ENCODE data around the gene PCED1B. TPM values are rescaled to one million over a fixed set of nuclear protein-coding genes. Genes with fewer than 3 reads are reported as not detected.

Gene PCED1B
- total and polyA plus RNA-seq, 2 donors (not counting 1 experiment from before 2014, with no cell fraction given), result 0.33 to 0.83 TPM

DNA sequence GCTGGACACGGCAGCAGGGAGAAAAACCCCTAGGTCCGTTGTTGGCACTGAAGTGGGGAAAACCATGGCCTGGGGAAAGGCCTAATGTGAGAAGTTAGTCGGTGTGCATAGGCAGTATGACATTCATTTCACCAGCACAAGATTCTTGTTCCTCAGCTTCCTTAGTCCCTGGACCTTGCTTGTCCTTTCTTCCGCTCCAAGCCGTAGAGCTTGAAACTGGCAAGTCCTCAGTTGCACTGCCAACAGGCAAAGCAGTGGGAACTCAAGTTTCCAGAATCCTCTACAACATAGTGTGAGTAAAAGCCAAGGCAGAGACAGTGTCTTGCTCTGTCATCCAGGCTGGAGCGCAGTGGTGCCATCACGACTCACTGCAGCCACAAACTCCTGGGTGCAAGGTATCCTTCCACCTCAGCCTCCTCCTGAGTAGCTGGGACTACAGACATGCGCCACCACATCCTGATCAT, 138.8 kb downstream of the PCED1B start:
- H3K79me2 ChIP-seq (ENCODE audit: control insufficient read depth, insufficient read depth, low read length), result no peaks in the 10 kb centered on the region
- no peaks in the 10 kb centered on the region for H3K9me3 ChIP-seq (ENCODE audit: control insufficient read depth, insufficient read depth, low read depth, low read length)
- H3K36me3 ChIP-seq (ENCODE audit: control insufficient read depth, insufficient read depth, low read length), result no peaks in the 10 kb centered on the region
- H3K27me3 ChIP-seq (ENCODE audit: control insufficient read depth, insufficient read depth, low read length), result no peaks in the 10 kb centered on the region
- no peak overlapping the region for H2AFZ ChIP-seq (ENCODE audit: low read length)
- H3K9ac ChIP-seq (ENCODE audit: insufficient read depth, low read length), result no peak overlapping the region
- no peak for DNase-seq (ENCODE audit: low read depth in 2 of 2)
- no peaks in the 10 kb centered on the region for H4K20me1 ChIP-seq (ENCODE audit: control insufficient read depth, extremely low read depth, insufficient read depth, low read length)
- H3K4me3 ChIP-seq (replicated peaks in 1 of 4; ENCODE audit: control extremely low read depth in 1 of 4, insufficient read depth in 1 of 4, low read depth in 3 of 4, low read length in 4 of 4), result no peak overlapping the region
- H3K4me2 ChIP-seq (ENCODE audit: extremely low read depth, insufficient read depth, low read length), result no peak overlapping the region
- TF ChIP-seq, protein P1, sequence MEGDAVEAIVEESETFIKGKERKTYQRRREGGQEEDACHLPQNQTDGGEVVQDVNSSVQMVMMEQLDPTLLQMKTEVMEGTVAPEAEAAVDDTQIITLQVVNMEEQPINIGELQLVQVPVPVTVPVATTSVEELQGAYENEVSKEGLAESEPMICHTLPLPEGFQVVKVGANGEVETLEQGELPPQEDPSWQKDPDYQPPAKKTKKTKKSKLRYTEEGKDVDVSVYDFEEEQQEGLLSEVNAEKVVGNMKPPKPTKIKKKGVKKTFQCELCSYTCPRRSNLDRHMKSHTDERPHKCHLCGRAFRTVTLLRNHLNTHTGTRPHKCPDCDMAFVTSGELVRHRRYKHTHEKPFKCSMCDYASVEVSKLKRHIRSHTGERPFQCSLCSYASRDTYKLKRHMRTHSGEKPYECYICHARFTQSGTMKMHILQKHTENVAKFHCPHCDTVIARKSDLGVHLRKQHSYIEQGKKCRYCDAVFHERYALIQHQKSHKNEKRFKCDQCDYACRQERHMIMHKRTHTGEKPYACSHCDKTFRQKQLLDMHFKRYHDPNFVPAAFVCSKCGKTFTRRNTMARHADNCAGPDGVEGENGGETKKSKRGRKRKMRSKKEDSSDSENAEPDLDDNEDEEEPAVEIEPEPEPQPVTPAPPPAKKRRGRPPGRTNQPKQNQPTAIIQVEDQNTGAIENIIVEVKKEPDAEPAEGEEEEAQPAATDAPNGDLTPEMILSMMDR (conservative IDR thresholded peaks at IDR 0.05 in 1 of 2, IDR thresholded peaks at IDR 0.05 in 1 of 2; ENCODE audit: low read depth in 1 of 2, low read length in 2 of 2), result no peak
- TF ChIP-seq EZH2 (IDR thresholded peaks at IDR 0.05; ENCODE audit: low read length, missing control alignments), result no peak
- H3K27ac ChIP-seq (ENCODE audit: insufficient read depth, low read length), result no peak overlapping the region
- no peaks in the 10 kb centered on the region for H3K4me1 ChIP-seq (ENCODE audit: control insufficient read depth, extremely low read depth, insufficient read depth, low read length)

DNA sequence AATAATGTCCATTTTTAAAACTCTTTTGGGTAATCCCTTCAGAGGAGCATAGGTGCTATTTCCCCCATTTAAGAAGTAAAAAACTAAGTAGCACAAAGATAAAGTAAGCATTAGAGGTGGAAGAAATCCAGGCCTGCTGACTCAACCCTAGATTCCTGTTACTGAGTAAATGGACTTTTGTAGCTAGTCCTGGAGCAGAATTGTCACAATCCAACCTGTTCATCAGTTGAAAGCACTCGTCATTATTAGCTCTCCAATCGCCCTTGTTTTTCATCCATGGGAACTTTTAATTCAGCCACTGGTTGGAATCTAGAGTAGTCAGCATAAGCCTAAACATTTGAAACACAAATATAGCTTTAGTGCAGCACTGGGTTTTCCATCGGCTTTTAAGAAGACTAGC, 139.8 kb downstream of the PCED1B start:
- no peaks in the 10 kb centered on the region for H4K20me1 ChIP-seq (ENCODE audit: control insufficient read depth, extremely low read depth, insufficient read depth, low read length)
- H3K36me3 ChIP-seq (ENCODE audit: control insufficient read depth, insufficient read depth, low read length), result no peaks in the 10 kb centered on the region
- TF ChIP-seq, protein P1 (conservative IDR thresholded peaks at IDR 0.05 in 1 of 2, IDR thresholded peaks at IDR 0.05 in 1 of 2; ENCODE audit: low read depth in 1 of 2, low read length in 2 of 2), result no peak
- TF ChIP-seq EZH2 (IDR thresholded peaks at IDR 0.05; ENCODE audit: low read length, missing control alignments), result no peak
- H3K79me2 ChIP-seq (ENCODE audit: control insufficient read depth, insufficient read depth, low read length), result no peaks in the 10 kb centered on the region
- no peaks in the 10 kb centered on the region for H3K9me3 ChIP-seq (ENCODE audit: control insufficient read depth, insufficient read depth, low read depth, low read length)
- H3K27me3 ChIP-seq (ENCODE audit: control insufficient read depth, insufficient read depth, low read length), result no peaks in the 10 kb centered on the region
- peak; percentile 30 to 76 for DNase-seq (ENCODE audit: low read depth in 2 of 2)
- H3K27ac ChIP-seq (ENCODE audit: insufficient read depth, low read length), result no peak overlapping the region
- H3K4me3 ChIP-seq (replicated peaks in 1 of 4; ENCODE audit: control extremely low read depth in 1 of 4, insufficient read depth in 1 of 4, low read depth in 3 of 4, low read length in 4 of 4), result no peak overlapping the region
- no peak overlapping the region for H3K4me2 ChIP-seq (ENCODE audit: extremely low read depth, insufficient read depth, low read length)
- no peak overlapping the region for H2AFZ ChIP-seq (ENCODE audit: low read length)
- H3K9ac ChIP-seq (ENCODE audit: insufficient read depth, low read length), result no peak overlapping the region
- H3K4me1 ChIP-seq (ENCODE audit: control insufficient read depth, extremely low read depth, insufficient read depth, low read length), result peaks cover 2% of the 10 kb centered on the region

GRCh38 chr12:47221256-47222023, 142.0 kb downstream of the PCED1B start:
- H3K9ac ChIP-seq (ENCODE audit: insufficient read depth, low read length), result no peak overlapping the region
- no peaks in the 10 kb centered on the region for H3K79me2 ChIP-seq (ENCODE audit: control insufficient read depth, insufficient read depth, low read length)
- H2AFZ ChIP-seq (ENCODE audit: low read length), result no peak overlapping the region
- peaks cover 2% of the 10 kb centered on the region for H3K4me1 ChIP-seq (ENCODE audit: control insufficient read depth, extremely low read depth, insufficient read depth, low read length)
- no peaks in the 10 kb centered on the region for H3K36me3 ChIP-seq (ENCODE audit: control insufficient read depth, insufficient read depth, low read length)
- H3K4me3 ChIP-seq (replicated peaks in 1 of 4; ENCODE audit: control extremely low read depth in 1 of 4, insufficient read depth in 1 of 4, low read depth in 3 of 4, low read length in 4 of 4), result no peak overlapping the region
- DNase-seq (ENCODE audit: low read depth in 2 of 2), result peak in 1 of 2 donors; percentile 39
- H3K27me3 ChIP-seq (ENCODE audit: control insufficient read depth, insufficient read depth, low read length), result no peaks in the 10 kb centered on the region
- no peaks in the 10 kb centered on the region for H4K20me1 ChIP-seq (ENCODE audit: control insufficient read depth, extremely low read depth, insufficient read depth, low read length)
- no peak overlapping the region for H3K4me2 ChIP-seq (ENCODE audit: extremely low read depth, insufficient read depth, low read length)
- TF ChIP-seq EZH2 (IDR thresholded peaks at IDR 0.05; ENCODE audit: low read length, missing control alignments), result no peak
- TF ChIP-seq, protein P1 (conservative IDR thresholded peaks at IDR 0.05 in 1 of 2, IDR thresholded peaks at IDR 0.05 in 1 of 2; ENCODE audit: low read depth in 1 of 2, low read length in 2 of 2), result no peak
- no peak overlapping the region for H3K27ac ChIP-seq (ENCODE audit: insufficient read depth, low read length)
- no peaks in the 10 kb centered on the region for H3K9me3 ChIP-seq (ENCODE audit: control insufficient read depth, insufficient read depth, low read depth, low read length)

All from fibroblast of lung (primary cell).